GM19023 (cell line): ENCODE measurements around the gene WWC2.

Source experiments
- ATAC-seq: cut with Tn5 transposase; IDR thresholded peaks from one replicate; pipeline ENCODE4 v1.9.1; 2021; ENCODE audit warnings: mild to moderate bottlenecking, moderate library complexity; ENCODE audit not compliant: unreplicated experiment

WWC2 gene

GRCh38 chr4:183348706-183349659 is 249.9 kb downstream of the WWC2 start:
- no peak for ATAC-seq

DNA sequence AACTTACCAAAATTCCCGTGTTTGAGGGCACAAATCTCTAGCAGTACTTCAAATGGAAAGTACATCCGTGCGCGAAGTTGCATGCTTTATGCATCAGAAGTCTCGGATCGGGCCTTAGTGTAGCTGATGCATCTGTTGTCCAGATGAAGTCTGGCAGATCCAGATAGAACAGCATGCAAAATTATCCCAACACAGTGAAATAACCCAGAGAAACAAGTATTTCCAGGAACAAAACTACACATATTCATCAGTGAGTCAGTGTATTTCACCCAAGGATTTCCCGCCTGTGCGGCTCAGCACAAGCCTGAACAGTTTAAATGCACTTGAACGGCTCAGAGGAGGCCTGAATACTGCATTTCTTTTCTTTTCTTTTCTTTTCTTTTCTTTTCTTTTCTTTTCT is 250.6 kb downstream of the WWC2 start:
- ATAC-seq = no peak

DNA sequence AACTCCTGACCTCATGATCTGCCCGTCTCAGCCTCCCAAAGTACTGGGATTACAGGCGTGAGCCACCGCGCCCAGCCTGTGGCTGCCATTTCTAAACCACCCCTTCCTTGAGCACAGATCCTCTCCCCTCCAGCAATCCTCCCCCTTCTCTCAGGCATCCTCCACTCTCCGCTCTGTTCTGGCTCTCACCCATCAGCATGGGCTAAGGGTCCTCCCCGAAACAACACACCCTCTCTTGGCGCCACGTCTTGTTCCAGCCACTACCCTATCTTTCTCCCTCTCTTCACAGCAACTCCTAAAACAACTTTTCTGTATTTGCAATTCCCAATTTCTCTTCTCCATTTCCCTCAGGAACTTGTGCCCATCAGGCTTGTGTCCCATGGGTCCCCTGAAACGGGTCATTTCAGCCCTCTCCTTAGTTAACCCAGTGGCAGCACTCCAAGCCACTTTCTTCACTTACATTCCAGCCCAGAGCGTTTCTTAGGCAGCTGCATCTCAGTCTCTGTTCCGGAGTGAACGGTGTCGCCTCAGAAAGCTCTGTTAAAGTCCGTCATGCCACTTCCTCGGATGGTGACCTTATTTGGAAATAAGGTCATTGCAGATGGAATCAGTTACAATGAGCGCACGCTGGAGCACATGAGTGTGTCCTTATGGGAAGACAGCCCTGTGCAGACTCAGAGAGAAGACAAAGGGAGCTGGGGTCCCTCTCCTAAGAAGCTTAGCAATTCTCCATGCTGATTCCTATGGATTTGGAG is 251.4 kb downstream of the WWC2 start:
- ATAC-seq = no peak

GRCh38 chr4:183352546-183352945 is 253.5 kb downstream of the WWC2 start:
- ATAC-seq = no peak

DNA sequence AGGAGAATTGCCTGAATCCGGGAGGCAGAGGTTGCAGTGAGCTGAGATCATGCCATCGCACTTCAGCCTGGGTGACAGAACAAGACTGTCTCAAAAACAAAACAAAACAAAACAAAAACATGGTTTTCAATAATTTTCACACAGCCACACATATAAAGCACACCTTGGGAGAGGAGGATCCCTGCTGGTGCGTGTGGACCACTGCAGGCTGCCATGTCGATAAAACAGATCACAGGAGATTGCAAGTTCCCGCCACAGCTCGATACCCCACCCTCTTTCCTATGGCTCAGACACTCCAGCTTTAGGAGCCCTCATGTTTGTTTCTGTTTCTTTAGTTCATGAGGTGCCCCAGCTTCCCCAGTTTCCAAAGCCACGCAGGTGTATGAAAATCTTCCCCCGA is 254.5 kb downstream of the WWC2 start:
- ATAC-seq = no peak

- ATAC-seq = no peak
These were observed 255.2 kb downstream of the WWC2 start for GRCh38 chr4:183354219-183354618.

- ATAC-seq = no peak
These were observed 256.3 kb downstream of the WWC2 start for GRCh38 chr4:183355405-183355804.

DNA sequence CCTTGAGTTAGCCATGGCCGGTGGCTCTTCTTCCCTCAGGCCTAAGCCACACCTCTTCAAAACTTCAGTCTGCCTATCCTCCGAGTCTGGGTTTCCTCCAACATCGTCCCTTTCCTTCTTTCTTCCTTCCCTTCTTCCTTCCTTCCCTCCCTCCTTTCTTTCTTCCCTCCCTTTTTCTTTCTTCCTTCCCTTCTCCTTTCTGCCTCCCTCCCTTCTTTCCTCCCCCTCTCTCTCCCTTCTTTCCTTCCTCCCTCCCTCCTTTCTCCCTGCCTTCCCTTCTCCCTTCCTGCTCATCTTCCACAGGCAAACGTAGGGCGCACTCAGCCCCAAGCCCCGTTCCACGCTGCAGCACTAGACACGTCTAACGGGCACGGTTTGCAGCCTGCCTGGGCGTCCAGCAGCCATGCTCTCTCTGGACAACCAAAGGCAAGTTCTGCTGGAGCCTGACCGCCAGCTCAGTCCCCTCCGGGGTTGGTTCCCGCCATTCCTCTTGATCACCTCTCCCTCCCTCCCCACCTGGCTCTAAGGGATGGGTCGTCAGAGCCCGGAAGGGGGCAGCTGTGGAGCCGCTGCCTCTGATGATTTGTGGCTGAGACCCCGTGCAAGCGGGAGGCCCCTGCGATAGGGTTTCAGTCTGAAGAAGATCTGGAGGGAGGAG is 257.2 kb downstream of the WWC2 start:
- ATAC-seq = no peak

- ATAC-seq = no peak
These were observed 258.0 kb downstream of the WWC2 start for GRCh38 chr4:183356931-183357675.

DNA sequence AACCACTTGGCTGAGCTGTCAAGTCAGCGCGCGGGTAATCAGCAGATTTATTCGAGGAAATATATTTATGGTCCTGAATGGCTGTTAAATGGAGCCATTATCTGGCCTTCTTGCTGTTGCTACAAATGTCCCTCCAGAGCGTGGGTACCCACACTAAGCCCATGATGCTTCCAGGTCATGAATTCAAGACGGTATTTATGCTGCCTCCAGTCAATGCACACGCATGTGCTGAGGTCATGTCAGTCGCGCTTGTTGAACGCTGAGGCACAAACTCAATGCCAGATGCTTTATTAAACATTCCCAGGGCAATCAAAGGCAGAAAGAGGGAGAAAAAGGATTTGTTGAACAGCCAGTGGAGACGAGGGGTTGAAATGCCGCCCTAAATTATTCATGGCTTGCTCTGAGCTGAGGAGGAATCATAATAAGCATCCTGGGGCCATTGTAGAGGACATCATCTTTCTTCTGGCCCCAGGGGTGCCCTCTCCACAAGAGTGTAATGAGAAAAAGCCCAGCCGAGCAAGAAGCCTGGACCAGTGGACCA is 259.2 kb downstream of the WWC2 start:
- no peak for ATAC-seq

GRCh38 chr4:183360161-183360919 is 261.3 kb downstream of the WWC2 start:
- no peak for ATAC-seq

DNA sequence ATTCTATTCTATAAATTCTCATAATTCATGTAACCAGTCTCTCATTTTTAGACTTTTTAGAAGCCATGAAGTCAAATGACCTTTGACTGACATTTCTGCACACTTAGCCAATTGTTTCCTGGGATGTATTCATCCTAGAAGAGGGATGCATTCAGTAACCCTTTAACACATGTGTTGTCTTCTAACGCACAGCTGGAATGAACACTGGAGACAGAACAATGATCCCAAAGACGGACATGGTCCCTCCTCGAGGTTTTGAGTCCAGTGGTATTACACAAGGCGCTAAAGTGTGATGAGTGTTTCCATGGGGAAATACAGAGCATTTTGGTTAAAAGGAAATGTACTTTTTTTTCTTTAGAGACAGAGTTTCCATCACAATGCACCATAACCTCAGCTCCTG is 263.0 kb downstream of the WWC2 start:
- no peak for ATAC-seq

GRCh38 chr4:183362916-183363542 is 264.0 kb downstream of the WWC2 start:
- ATAC-seq = no peak

DNA sequence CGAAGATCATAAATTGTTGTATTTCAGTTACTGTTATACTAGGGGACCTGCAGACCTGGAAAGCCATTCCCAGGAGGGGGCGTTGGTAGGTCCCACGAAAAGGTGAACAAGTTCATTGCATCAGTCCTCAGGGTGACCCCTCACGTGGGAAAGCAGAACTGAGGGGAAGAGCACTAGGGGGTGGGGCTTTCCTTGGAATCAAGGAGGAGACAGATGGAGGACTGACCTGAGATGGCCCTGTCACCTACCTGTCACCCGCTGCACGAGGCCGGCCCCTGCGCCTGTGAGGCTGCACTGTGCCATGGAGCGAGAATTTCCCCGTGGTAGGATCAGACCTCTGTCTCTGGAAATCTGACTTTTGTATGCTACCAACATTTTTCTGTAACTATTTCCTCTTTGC is 265.0 kb downstream of the WWC2 start:
- ATAC-seq = no peak

GRCh38 chr4:183366206-183366835 is 267.3 kb downstream of the WWC2 start:
- ATAC-seq = no peak

- ATAC-seq = no peak
These were observed 270.0 kb downstream of the WWC2 start for GRCh38 chr4:183369073-183369472.
